GM23338 (cell line): ENCODE data around the gene ACCSL.

Experiments used
- CREB1 ChIP-seq: fragments of 250-450 bp; sonication (Bioruptor Pico); IDR thresholded peaks from 2 replicates; pipeline ENCODE4 v1.5.0; 2020; ENCODE audit warnings: low read depth, mild to moderate bottlenecking, moderate library complexity
- ETS1 ChIP-seq: IDR thresholded peaks from 2 replicates; pipeline ENCODE4 v1.6.1; 2016; ENCODE audit warnings: antibody characterized with exemption
- EZH2 ChIP-seq: fragments of 200-600 bp; sonication (generic); IDR thresholded peaks from one replicate; pipeline ENCODE4 v1.8.0; 2017; ENCODE audit warnings: antibody characterized with exemption, mild to moderate bottlenecking, low read depth; ENCODE audit not compliant: unreplicated experiment
- EZH2phosphoT487 ChIP-seq: fragments of 200-600 bp; sonication (generic); IDR thresholded peaks from one replicate; pipeline ENCODE4 v1.8.1; 2018; ENCODE audit warnings: antibody characterized with exemption; ENCODE audit not compliant: unreplicated experiment
- JUNB ChIP-seq: IDR thresholded peaks from one replicate; pipeline ENCODE4 v1.6.1; 2016; ENCODE audit warnings: antibody characterized with exemption; ENCODE audit not compliant: unreplicated experiment
- POLR2AphosphoS5 ChIP-seq: IDR thresholded peaks from 2 replicates; pipeline ENCODE4 v1.6.1; 2016; ENCODE audit warnings: antibody characterized with exemption, low read depth
- REST ChIP-seq: IDR thresholded peaks from one replicate; pipeline ENCODE4 v1.6.1; 2018; ENCODE audit warnings: antibody characterized with exemption; ENCODE audit not compliant: unreplicated experiment
- STAT1 ChIP-seq: IDR thresholded peaks from one replicate; pipeline ENCODE4 v1.6.1; 2016; ENCODE audit warnings: antibody characterized with exemption; ENCODE audit not compliant: unreplicated experiment
- ZNF114 ChIP-seq: fragments of 250-450 bp; sonication (Bioruptor Pico); IDR thresholded peaks from 2 replicates; pipeline ENCODE4 v1.5.0; 2020; ENCODE audit warnings: mild to moderate bottlenecking, moderate library complexity
- TF ChIP-seq, protein P1 (sequence below), 2 experiments: fragments of 200-600 bp in 1 of 2; sonication (generic) in 1 of 2; conservative IDR thresholded peaks; 2 replicates each; pipeline versions ENCODE4 v1.5.1 to v1.6.1; 2016 to 2017; ENCODE audit warnings: antibody characterized with exemption in 2 of 2, low read depth in 2 of 2, mild to moderate bottlenecking in 2 of 2, moderate library complexity in 1 of 2

- TF ChIP-seq REST: no peak
- TF ChIP-seq, protein P1, sequence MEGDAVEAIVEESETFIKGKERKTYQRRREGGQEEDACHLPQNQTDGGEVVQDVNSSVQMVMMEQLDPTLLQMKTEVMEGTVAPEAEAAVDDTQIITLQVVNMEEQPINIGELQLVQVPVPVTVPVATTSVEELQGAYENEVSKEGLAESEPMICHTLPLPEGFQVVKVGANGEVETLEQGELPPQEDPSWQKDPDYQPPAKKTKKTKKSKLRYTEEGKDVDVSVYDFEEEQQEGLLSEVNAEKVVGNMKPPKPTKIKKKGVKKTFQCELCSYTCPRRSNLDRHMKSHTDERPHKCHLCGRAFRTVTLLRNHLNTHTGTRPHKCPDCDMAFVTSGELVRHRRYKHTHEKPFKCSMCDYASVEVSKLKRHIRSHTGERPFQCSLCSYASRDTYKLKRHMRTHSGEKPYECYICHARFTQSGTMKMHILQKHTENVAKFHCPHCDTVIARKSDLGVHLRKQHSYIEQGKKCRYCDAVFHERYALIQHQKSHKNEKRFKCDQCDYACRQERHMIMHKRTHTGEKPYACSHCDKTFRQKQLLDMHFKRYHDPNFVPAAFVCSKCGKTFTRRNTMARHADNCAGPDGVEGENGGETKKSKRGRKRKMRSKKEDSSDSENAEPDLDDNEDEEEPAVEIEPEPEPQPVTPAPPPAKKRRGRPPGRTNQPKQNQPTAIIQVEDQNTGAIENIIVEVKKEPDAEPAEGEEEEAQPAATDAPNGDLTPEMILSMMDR (conservative IDR thresholded peaks at IDR 0.05; ENCODE audit: low read depth in 2 of 2): no peak
- TF ChIP-seq STAT1: no peak
- TF ChIP-seq EZH2phosphoT487: no peak
- TF ChIP-seq POLR2AphosphoS5: no peak
- no peak for TF ChIP-seq EZH2
- no peak for TF ChIP-seq ZNF114 (CRISPR knock-in tag)
- TF ChIP-seq ETS1: no peak
- no peak for TF ChIP-seq CREB1
- TF ChIP-seq JUNB: no peak
Observed at GRCh38 chr11:44049832-44050231, 2.1 kb downstream of the ACCSL start.
